ENCODE data around the gene TUBA8.
A peak's percentile ranks its signal among the peaks of the same experiment; 100 is the strongest.

Gene TUBA8

DNA sequence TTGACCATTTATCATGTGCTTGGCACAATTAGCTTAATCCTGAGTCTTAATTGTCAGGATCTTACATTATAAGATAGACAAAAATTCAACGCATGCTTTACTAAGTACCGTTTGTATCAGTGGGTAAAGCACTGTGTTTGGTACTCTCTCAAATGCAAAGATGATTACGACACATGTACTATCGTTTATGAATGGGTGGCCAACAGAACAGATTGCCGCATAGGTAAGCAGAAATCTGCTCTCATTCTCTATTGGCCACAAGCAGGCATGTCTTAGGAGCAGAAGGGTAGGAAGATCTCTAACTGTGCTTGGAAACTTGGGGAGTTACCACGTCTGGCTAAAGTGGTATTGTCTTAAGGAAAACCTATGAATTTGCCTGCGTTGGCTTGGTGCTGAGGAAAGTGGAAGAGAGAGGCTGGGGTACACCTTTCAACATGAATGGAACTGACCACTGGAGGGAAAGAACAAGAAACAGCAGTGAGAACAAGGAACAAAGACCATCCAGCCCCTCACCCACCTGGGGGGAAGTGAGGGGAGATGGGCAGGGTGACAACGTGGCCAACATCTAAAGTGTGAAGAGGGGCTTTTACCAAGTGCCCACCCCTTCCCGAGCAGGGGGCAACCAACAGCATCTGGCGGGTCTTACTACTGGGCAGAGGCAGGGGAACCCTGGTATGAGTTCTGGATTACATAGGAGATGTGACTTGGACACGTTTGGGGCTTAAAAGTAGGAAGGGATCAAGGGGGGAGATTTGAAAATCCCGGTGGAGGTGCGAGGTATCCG lies 1.0 kb upstream of the TUBA8 start:
- Mint-ChIP-seq H3K4me1 (ENCODE audit: low read depth) (peaks cover 68% of the 10 kb centered on the region), H3K4me3 (peak overlapping the region; percentile 40), H3K27ac (peak overlapping the region; percentile 10), H3K36me3 (ENCODE audit: low read depth) (peaks cover 24% of the 10 kb centered on the region), H3K27me3 (peaks cover 44% of the 10 kb centered on the region), H3K9me3 (peaks cover 21% of the 10 kb centered on the region)

DNA sequence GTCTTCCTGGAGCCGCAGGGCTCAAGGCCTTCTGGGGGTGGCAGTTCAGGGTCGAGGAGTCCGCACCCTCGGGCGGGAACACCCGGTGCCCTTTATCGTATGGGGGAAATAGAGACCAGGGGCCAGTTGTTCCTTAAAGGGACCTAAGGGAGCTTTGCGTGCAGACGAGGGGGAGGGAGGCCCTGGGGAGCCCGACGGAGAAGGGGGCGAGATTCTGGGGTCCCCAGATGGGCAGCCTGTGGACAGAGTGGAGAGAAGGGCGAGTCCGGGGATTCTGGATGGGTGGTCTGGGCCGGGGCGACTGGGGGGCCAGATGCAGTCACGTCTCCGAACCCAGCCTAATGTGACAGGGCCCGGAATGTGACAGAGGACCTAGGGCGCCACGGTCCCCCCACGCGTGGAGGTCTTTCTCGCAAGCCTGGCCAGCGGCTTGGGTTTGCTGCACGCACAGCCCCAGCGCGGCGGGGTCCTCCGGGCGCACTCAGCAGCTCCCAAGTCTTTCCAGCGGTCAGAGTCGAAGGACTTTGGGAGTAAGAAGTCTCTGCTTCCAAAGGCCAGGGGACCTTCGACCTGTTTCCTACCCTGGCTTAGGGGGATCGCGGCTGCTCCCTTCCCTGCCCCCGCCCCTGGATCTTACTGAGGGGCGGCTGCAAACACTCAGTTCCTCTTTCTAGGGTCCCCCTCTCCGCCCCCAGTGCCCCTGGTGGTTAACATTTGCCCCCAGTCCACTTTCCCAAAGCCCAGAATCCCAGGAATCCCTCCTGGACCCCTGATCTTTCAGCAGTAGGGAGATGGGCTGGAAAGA lies 547 bp downstream of the TUBA8 start:
- H3K4me3 Mint-ChIP-seq = peak overlapping the region; percentile 59

DNA sequence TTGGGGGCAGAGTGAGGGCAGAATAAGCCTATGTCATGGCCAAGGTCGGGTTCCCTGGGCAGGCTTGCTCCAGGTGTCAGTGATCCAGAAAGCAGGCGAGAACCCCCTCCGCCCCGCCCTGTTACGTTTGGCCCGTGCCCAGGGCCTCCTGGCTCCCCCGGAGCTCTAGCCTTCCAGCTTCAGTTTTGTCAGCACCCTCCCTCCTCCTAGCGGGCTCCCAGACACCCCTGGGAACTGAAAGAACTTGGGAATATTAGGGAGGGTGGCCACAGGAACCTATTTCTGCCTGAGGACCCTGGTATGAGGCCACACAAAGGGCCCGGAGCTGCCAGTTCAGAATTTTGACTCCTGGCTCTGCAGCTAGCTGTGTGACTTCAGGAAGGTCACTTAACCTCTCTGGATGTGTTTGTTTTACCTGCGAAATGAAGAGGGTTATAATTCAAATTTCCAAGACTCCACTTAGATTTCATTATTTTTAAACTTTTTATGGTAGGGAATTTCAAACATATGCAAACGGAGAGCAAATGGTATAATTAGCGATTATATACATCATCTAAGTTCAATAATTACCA lies 1.2 kb downstream of the TUBA8 start:
- Mint-ChIP-seq H3K36me3 (ENCODE audit: low read depth) (peaks cover 10% of the 10 kb centered on the region), H3K9me3 (peaks cover 3% of the 10 kb centered on the region), H3K4me1 (ENCODE audit: low read depth) (peaks cover 46% of the 10 kb centered on the region), H3K27me3 (peaks cover 44% of the 10 kb centered on the region), H3K27ac (no peak overlapping the region), H3K4me3 (no peak overlapping the region)

More for the DNA sequence above, 547 bp downstream of the TUBA8 start:
- Mint-ChIP-seq H3K27ac (no peak overlapping the region), H3K36me3 (ENCODE audit: low read depth) (peaks cover 10% of the 10 kb centered on the region), H3K4me1 (ENCODE audit: low read depth) (peaks cover 53% of the 10 kb centered on the region), H3K27me3 (peaks cover 44% of the 10 kb centered on the region), H3K9me3 (peaks cover 8% of the 10 kb centered on the region)

DNA sequence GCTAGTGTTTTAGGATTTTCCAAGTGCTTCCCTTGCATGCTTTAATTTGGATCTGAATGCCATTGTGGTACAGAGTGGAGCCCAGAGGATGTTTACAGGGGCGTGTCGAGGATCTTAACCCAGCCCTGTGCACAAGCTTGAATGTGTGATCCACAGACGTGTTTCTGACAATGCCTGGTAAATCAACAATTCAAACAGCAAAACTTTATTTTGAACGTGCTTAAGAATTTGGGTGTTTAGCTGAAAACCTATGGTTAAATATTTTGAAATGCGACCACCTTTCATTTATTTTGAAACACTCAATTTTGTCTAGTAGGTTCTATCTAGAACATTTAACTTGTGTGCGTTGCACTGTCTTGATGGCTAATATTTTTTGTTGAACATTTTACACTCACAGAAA lies 1.8 kb downstream of the TUBA8 start:
- Mint-ChIP-seq H3K36me3 (ENCODE audit: low read depth) (peaks cover 6% of the 10 kb centered on the region), H3K4me1 (ENCODE audit: low read depth) (peaks cover 41% of the 10 kb centered on the region), H3K4me3 (no peak overlapping the region), H3K9me3 (no peaks in the 10 kb centered on the region), H3K27ac (no peak overlapping the region), H3K27me3 (peaks cover 44% of the 10 kb centered on the region)

DNA sequence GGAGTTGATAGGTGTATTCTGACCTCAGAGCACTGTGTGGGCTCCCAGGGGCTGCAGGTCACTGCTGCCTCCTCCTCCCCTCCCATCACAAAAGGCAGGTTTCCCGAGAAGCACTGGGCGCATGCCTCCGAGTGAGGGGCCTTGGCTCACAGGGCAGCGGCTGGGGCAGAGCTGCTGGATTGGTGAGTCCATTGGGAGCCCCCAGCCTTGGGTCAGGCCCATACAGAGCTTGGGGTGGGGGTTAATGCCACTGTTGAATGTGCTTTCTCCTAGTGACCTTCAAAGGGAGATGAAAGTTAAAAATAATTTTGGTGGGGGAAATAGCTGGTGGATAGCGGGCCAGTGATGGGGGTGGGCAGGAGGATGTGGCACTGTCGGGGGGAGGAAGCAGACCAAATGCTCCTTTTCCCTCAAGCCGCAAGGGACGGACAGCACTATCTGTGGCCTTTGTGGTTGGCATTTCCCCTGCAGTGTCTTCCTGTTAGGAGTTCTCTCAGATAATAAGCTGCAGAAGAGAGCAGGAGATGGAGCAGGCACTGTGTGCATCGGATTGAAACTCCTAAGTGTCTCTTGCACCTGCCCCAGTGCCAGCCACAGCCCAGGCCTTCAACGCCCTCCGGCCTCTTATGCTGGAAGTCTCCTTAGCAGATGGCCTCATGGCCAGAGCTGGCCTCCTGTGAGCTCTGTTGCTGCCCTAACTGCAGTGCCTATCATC lies 3.2 kb downstream of the TUBA8 start:
- H3K4me3 Mint-ChIP-seq = peak overlapping the region; percentile 8
- H3K36me3 Mint-ChIP-seq (ENCODE audit: low read depth) = no peaks in the 10 kb centered on the region
- H3K4me1 Mint-ChIP-seq (ENCODE audit: low read depth) = peaks cover 31% of the 10 kb centered on the region
- peaks cover 44% of the 10 kb centered on the region for H3K27me3 Mint-ChIP-seq
- H3K27ac Mint-ChIP-seq = no peak overlapping the region
- H3K9me3 Mint-ChIP-seq = no peaks in the 10 kb centered on the region

DNA sequence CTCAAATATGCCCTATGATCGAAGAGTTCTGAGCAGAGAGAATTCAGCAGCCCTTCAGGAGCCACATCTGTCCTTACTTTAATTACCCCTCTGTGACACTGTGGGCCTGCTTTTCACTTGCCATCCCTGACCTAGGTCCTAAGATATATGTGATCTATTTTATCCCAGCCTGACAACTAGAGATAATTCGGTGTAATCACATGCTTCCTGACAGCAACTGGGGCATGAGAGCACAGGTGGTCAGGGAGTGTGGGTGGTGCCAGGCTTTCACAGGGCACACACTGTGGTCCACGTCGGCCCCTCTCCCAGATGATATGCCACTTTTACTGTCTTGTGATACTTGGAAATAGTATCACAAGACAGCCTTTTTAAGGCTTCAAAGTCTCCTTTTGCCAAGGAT lies 3.9 kb downstream of the TUBA8 start:
- Mint-ChIP-seq H3K9me3 (no peaks in the 10 kb centered on the region), H3K4me1 (ENCODE audit: low read depth) (peaks cover 32% of the 10 kb centered on the region), H3K27me3 (peaks cover 40% of the 10 kb centered on the region), H3K36me3 (ENCODE audit: low read depth) (no peaks in the 10 kb centered on the region), H3K27ac (no peak overlapping the region), H3K4me3 (peak overlapping the region; percentile 8)

DNA sequence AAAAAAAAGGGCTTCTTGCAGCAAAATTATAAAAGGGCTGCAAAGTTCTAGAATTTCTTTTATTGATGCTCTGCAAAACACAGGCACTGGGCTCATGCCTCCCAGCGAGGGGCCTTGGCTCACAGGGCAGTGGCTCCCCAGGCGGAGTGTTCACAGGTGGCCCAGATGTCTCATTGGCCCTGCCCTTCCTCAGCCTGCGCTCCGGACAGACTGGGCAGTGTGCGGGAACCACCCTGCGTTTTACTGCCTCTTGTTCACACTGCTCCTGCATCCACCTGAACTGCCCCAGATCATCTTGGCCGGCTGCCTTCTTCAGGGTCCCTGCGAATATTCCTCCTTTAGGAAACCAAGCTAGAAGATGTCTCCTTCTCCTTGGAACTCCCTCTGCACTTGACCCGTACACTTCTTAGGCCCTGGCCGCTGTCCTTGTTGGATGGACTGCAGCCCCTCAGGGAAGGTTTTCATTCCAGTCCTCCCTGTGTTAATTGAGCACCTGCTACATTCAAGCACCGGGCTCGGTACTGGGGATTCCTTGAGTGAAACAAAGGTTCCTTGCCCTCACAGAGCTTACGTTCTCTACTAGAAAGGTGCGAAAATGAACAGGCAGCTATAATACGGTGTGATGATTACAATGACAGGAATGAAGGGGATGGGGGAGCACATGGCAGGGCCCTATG lies 4.5 kb downstream of the TUBA8 start:
- Mint-ChIP-seq H3K9me3 (no peaks in the 10 kb centered on the region), H3K4me3 (no peak overlapping the region), H3K36me3 (ENCODE audit: low read depth) (no peaks in the 10 kb centered on the region), H3K27me3 (peaks cover 34% of the 10 kb centered on the region), H3K27ac (no peak overlapping the region), H3K4me1 (ENCODE audit: low read depth) (peaks cover 32% of the 10 kb centered on the region)

DNA sequence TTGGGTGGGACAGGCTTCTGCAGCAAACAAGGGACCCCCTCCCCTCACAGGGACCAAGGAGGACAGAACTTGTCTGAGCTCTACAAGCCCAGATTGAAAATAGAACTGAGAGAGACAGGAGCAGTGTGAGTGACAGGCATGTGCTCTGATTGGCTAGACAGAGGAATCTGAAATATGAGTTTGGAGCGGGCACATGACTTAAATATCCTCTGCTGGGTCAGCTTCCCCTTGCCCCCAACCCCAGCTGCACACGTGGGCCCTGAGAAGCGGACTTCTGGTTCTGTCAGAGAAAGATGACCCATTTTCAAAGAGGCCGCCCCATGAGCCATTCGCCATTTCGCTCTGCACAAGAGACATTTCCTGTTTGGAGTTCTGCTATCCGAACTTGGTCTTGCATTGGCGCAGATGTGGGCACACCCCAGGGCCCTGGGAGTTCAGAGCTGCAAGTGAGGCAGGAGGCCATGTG lies 5.3 kb downstream of the TUBA8 start:
- no peaks in the 10 kb centered on the region for H3K9me3 Mint-ChIP-seq
- H3K27ac Mint-ChIP-seq = no peak overlapping the region
- H3K4me1 Mint-ChIP-seq (ENCODE audit: low read depth) = peaks cover 33% of the 10 kb centered on the region
- H3K27me3 Mint-ChIP-seq = peaks cover 31% of the 10 kb centered on the region
- no peak overlapping the region for H3K4me3 Mint-ChIP-seq
- H3K36me3 Mint-ChIP-seq (ENCODE audit: low read depth) = no peaks in the 10 kb centered on the region

DNA sequence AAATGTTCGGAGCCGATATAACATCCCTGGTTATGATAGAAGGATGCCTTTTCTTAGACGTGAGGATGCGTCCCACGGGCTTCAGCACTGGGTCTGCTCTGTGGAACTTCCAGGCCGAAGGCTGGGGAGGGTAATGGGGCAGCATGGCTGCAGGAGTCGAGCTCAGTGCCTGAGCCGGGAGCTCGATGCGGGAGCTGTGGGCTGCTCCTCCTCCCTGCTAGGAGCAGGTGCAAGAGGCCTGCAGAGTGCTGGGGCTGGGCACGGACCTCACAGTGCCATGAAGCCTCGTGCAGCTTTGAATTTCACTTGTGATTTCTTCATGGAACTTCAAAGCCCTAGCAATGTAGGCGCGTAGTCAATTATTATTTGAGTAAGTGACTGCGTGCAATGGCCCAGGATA lies 6.0 kb downstream of the TUBA8 start:
- Mint-ChIP-seq H3K4me1 (ENCODE audit: low read depth) (peaks cover 31% of the 10 kb centered on the region), H3K4me3 (no peak overlapping the region), H3K27me3 (peaks cover 26% of the 10 kb centered on the region), H3K9me3 (no peaks in the 10 kb centered on the region), H3K36me3 (ENCODE audit: low read depth) (no peaks in the 10 kb centered on the region), H3K27ac (no peak overlapping the region)

DNA sequence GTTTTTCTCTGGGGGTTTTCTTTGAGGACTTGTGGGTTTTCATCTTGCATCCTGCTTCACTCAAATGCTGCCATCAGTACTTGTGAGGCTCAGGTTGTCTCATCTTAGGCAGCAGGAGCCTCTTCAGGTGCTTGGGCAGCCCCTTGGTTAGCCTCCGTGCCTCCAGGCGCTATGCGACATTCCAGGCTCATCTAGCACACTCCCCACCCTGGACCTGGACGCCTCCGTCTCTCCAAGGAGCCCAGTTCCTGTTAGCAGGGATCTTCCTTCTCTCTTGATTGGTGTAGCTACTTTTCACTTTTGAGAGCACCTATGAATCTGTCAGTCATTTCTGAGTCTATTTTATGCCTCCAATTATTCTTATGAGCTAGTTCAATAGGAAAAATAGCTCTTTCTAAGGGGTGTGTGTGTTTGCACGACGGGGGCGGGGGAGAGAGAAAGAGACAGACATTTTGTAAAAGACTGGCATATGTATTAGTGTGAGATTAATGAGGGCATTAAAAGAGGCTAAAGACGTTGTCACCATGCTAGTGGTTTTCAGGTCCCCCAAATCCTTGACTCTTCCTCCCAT lies 7.8 kb downstream of the TUBA8 start:
- peaks cover 10% of the 10 kb centered on the region for H3K27me3 Mint-ChIP-seq
- H3K9me3 Mint-ChIP-seq = no peaks in the 10 kb centered on the region
- H3K27ac Mint-ChIP-seq = no peak overlapping the region
- H3K36me3 Mint-ChIP-seq (ENCODE audit: low read depth) = no peaks in the 10 kb centered on the region
- H3K4me3 Mint-ChIP-seq = no peak overlapping the region
- H3K4me1 Mint-ChIP-seq (ENCODE audit: low read depth) = peaks cover 29% of the 10 kb centered on the region

DNA sequence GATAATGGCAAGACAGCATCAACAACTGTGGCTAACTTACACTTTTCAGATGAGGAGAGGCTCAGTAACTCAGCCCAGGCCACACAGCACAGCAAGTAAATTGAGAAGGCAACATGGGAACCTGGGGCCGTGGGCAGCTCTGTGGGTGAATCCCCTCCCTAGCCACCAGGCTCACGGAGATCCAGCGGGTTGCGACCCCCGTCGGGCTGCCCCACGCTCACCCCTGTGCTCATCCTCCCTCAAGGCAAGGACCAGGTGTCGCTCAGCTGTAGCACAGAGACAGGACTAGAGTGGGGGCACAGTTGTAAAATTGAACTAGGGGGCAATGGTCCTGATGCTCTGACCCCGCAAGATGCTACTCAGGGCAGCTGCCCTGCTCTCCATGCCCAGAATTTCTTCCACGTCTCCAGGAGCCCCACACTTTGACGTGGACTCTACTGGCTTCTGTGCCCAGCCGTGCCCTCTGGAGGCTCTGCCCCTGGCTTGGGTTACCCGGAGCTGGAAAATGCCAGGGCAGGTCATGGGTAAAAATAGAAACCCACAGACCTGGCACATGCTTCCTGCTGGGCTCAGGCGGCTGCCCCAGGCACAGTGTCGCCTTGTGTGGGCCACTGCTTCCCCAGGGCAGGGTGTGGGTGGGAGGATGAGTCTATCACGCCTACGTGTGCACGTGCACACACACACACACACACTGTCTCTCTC lies 9.0 kb downstream of the TUBA8 start:
- H3K27me3 Mint-ChIP-seq = no peaks in the 10 kb centered on the region
- H3K4me3 Mint-ChIP-seq = no peak overlapping the region
- H3K27ac Mint-ChIP-seq = no peak overlapping the region
- H3K36me3 Mint-ChIP-seq (ENCODE audit: low read depth) = no peaks in the 10 kb centered on the region
- peaks cover 18% of the 10 kb centered on the region for H3K4me1 Mint-ChIP-seq (ENCODE audit: low read depth)
- no peaks in the 10 kb centered on the region for H3K9me3 Mint-ChIP-seq

DNA sequence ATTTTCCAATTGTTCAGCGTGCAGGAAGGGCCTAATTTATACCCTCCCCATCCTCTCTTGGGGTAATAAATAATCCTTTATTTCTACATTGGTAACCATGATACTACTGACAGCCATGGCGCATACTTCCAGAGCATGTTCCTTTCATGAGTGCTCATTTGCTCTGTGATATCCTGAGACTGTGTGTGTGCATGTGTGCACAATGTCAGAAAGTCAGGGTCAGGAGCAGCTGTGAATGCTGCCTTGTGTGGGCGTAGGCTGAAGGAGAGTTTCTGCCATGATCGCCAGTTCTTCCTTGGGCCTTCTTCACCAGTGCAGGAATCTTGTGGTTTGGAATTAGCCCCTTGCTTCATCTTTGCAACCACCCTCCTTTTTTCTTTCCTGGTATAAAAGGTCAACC lies 10.2 kb downstream of the TUBA8 start:
- Mint-ChIP-seq H3K9me3 (no peaks in the 10 kb centered on the region), H3K4me1 (ENCODE audit: low read depth) (peaks cover 17% of the 10 kb centered on the region)

DNA sequence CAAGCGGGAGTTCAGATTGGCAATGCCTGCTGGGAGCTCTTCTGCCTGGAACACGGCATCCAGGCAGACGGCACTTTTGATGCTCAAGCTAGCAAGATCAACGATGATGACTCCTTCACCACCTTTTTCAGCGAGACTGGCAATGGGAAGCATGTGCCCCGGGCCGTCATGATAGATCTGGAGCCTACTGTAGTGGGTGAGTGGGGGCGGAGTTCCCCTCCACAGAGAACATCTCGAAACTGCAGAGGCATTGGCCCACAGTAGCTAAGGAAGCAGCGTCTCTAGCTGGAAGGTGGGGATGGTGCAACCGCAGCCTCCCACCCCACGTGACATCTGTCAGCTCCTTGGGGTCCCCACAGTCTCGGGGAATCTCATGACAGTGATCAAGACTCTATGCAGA lies 10.9 kb downstream of the TUBA8 start:
- peaks cover 17% of the 10 kb centered on the region for H3K4me1 Mint-ChIP-seq (ENCODE audit: low read depth)
- H3K36me3 Mint-ChIP-seq (ENCODE audit: low read depth) = peaks cover 3% of the 10 kb centered on the region
- H3K9me3 Mint-ChIP-seq = no peaks in the 10 kb centered on the region
- H3K27me3 Mint-ChIP-seq = no peaks in the 10 kb centered on the region
- no peak overlapping the region for H3K27ac Mint-ChIP-seq
- H3K4me3 Mint-ChIP-seq = no peak overlapping the region

More for the DNA sequence above, 10.2 kb downstream of the TUBA8 start:
- Mint-ChIP-seq H3K36me3 (ENCODE audit: low read depth) (no peaks in the 10 kb centered on the region), H3K27me3 (no peaks in the 10 kb centered on the region), H3K4me3 (no peak overlapping the region), H3K27ac (no peak overlapping the region)
